ENCODE measurements around the gene UNK.

Gene UNK

GRCh38 chr17:75763613-75764416, 20.8 kb upstream of the UNK start:
- ChIA-PET POLR2A (ENCODE audit: low non-redundant PET) (no interaction called here), CTCF (interaction anchor here (1.0 to 2.0 kb wide), 7 partner anchors 9 to 133 kb away, joined by 3 to 7 read pairs (median 5); partner anchors contain the start of genes SMIM5 and TRIM65)
- no peak for TF ChIP-seq CTCF (conservative IDR thresholded peaks at IDR 0.05; ENCODE audit: low read depth)
- peak overlapping the region; percentile 98 for H3K27ac ChIP-seq
- no peak for DNase-seq (ENCODE audit: low spot score)

- H3K27ac ChIP-seq = peak overlapping the region; percentile 98
- no peak for TF ChIP-seq CTCF (conservative IDR thresholded peaks at IDR 0.05; ENCODE audit: low read depth)
- CTCF ChIA-PET = interaction anchor here (0.7 to 2.0 kb wide), 8 partner anchors 8 to 115 kb away, joined by 3 to 7 read pairs (median 4); no protein-coding TSS in a partner anchor
Observed at GRCh38 chr17:75764417-75764710, 20.2 kb upstream of the UNK start.

GRCh38 chr17:75764711-75765421, 19.7 kb upstream of the UNK start, which contains the start of gene GALK1:
Gene GALK1 (minus strand): TSS chr17:75765192. CDS start chr17:75765136, 56 bp downstream.
- ChIA-PET CTCF (interaction anchor here (0.6 to 1.8 kb wide), 12 partner anchors 8 to 128 kb away, joined by 3 to 15 read pairs (median 4); no protein-coding TSS in a partner anchor), POLR2A (ENCODE audit: low non-redundant PET) (no interaction called here)
- H3K27ac ChIP-seq = peak within 1 kb of the TSS; percentile 98
- peak; percentile 73 for DNase-seq (ENCODE audit: low spot score)
- peak; percentile 71 for TF ChIP-seq CTCF (conservative IDR thresholded peaks at IDR 0.05; ENCODE audit: low read depth)

More at GRCh38 chr17:75764417-75764710, 20.2 kb upstream of the UNK start:
- POLR2A ChIA-PET (ENCODE audit: low non-redundant PET) = no interaction called here
- no peak for DNase-seq (ENCODE audit: low spot score)

GRCh38 chr17:75765981-75766380, 18.6 kb upstream of the UNK start:
- CTCF ChIA-PET = interaction anchor here (0.6 to 1.8 kb wide), 5 partner anchors 8 to 381 kb away, joined by 3 to 15 read pairs (median 3); no protein-coding TSS in a partner anchor
- no peak for TF ChIP-seq CTCF (conservative IDR thresholded peaks at IDR 0.05; ENCODE audit: low read depth)
- POLR2A ChIA-PET (ENCODE audit: low non-redundant PET) = interaction anchor here (0.7 kb wide), 1 partner anchor 61 kb away, joined by 3 read pairs; no protein-coding TSS in a partner anchor
- DNase-seq (ENCODE audit: low spot score) = no peak
- peak overlapping the region; percentile 98 for H3K27ac ChIP-seq

- no peak for TF ChIP-seq CTCF (conservative IDR thresholded peaks at IDR 0.05; ENCODE audit: low read depth)
- no peak overlapping the region for H3K27ac ChIP-seq
- DNase-seq (ENCODE audit: low spot score) = no peak
- POLR2A ChIA-PET (ENCODE audit: low non-redundant PET) = no interaction called here
- CTCF ChIA-PET = no interaction called here
Observed at GRCh38 chr17:75767881-75768280, 16.7 kb upstream of the UNK start.

- DNase-seq (ENCODE audit: low spot score) = no peak
- H3K27ac ChIP-seq = no peak overlapping the region
- no peak for TF ChIP-seq CTCF (conservative IDR thresholded peaks at IDR 0.05; ENCODE audit: low read depth)
- ChIA-PET CTCF (interaction anchor here (0.7 to 0.9 kb wide), 2 partner anchors 10 to 120 kb away, joined by 3 read pairs; no protein-coding TSS in a partner anchor), POLR2A (ENCODE audit: low non-redundant PET) (interaction anchor here (0.6 kb wide), 1 partner anchor 21 kb away, joined by 3 read pairs; no protein-coding TSS in a partner anchor)
Observed at GRCh38 chr17:75769536-75769935, 15.1 kb upstream of the UNK start.

Data from RWPE1 (cell line).